GM19438 (cell line): ENCODE data around the gene CTDP1.

ENCODE experiments used
- ATAC-seq: cut with Tn5 transposase; IDR thresholded peaks from one replicate; pipeline ENCODE4 v1.9.1; 2021; ENCODE audit warnings: low read depth; ENCODE audit not compliant: unreplicated experiment

The CTDP1 gene, protein sequence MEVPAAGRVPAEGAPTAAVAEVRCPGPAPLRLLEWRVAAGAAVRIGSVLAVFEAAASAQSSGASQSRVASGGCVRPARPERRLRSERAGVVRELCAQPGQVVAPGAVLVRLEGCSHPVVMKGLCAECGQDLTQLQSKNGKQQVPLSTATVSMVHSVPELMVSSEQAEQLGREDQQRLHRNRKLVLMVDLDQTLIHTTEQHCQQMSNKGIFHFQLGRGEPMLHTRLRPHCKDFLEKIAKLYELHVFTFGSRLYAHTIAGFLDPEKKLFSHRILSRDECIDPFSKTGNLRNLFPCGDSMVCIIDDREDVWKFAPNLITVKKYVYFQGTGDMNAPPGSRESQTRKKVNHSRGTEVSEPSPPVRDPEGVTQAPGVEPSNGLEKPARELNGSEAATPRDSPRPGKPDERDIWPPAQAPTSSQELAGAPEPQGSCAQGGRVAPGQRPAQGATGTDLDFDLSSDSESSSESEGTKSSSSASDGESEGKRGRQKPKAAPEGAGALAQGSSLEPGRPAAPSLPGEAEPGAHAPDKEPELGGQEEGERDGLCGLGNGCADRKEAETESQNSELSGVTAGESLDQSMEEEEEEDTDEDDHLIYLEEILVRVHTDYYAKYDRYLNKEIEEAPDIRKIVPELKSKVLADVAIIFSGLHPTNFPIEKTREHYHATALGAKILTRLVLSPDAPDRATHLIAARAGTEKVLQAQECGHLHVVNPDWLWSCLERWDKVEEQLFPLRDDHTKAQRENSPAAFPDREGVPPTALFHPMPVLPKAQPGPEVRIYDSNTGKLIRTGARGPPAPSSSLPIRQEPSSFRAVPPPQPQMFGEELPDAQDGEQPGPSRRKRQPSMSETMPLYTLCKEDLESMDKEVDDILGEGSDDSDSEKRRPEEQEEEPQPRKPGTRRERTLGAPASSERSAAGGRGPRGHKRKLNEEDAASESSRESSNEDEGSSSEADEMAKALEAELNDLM

DNA sequence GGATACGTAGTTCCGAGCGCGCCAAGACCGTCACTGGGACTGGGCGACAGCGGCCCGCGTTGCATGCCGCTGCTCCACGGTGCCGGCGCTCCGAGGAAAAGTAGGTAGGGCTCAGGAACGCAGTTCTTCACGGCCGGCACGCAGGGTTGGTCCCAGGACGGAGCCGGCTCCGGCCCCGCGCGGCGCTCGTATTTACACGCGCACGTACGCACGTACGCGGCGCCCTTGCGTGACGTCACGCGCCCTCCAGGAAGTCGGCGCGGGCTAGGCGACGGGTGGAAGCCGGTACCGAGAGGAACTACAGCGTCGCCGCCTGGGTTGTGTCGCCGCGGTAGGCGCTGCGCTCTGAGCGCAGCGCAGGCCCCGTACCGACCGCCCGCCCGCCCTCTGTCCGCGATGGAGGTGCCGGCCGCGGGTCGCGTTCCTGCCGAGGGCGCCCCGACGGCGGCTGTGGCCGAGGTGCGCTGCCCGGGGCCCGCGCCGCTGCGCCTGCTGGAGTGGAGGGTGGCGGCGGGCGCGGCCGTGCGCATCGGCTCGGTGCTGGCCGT is at the start of gene CTDP1:
CTDP1 (plus strand) TSS at position 252 of the 548 bp plus-strand sequence; CDS start at position 397, 145 bp downstream.
- ATAC-seq: peak; percentile 63

DNA sequence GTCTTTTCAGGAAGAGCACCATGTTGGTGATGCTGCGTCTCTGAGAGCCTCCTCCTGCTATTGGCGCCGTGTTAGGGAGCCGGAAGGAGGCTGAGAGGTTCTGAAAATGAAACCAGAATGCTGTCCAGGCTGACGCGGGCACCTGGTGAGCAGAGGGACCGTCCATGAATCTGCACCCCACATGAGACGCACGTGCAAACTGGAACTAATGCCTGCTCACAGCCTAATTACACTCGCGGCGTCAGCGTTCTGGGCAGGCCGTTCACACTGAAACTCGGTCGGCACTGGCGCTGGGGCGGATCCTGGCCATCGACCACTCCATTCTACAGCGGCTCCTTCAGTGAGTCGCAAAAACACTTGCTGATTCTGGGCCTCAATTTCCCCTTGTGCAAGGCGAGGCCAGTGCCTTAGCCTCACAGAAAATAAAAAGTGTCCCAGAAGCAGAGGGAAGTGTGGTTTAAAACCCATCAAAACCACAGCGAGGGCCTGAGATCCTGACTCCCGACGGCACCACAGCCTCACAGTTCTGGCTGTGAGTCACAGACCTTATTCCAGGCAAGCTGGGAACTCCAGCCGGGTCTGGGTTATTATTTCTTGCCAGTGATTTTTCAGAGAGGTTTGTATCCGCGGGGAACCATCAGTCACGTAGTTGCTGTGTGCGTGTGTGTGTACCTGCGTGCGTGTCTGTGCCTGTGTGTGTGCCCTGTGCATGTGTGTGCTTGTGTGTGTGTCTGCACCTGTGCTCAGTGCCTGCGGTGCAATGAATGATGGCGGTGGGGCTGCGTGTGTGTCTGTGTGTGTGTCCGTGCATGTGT is 49.1 kb upstream of the CTDP1 start:
- no peak for ATAC-seq

DNA sequence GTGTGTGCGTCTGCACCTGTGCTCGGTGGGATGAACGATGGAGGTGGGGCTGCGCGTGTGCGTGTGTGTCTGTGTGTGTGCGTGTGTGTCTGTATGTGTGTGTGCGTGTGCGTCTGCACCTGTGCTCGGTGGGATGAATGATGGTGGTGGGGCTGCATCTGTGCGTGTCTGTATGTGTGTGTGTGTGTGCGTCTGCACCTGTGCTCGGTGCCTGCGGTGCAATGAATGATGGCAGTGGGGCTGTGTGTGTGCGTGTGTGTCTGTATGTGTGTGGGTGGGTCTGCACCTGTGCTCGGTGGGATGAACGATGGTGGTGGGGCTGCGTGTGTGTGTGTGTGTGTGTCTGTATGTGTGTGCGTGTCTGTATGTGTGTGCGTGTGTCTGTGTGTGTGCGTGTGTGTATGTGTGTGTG is 48.5 kb upstream of the CTDP1 start:
- no peak for ATAC-seq

DNA sequence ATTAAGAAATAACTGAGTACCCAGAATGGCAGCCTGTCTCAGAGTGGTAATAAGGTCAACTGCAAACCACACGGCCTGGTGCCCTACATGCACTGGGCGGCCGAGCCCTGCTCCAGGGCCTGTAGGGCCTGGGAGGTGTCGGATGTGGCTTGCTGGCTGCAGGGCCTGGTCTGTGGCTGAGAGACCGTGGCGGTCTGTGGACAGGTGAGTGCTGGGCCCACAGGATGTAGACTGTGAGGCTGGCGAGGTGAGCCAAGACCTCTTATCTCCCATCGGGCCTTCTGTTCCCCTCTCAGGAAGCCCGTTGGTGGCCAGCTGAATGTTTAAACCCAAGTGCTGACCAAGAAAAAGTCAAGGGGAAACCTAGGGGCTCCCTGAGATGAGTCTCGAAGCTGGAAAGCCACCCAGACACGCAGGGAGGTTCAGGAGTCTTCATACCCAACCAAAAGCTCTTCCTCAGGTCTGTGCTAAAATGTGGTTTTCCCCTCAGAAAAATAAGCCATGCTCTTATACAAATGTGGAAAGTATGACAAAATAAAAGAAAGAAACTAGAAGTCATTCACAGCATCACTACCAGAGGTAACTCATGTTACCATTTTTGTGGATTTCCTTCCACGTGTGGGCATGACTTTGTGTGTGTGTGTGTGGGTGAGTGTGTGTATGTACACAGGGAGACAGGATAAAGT is 47.7 kb upstream of the CTDP1 start:
- ATAC-seq: no peak

DNA sequence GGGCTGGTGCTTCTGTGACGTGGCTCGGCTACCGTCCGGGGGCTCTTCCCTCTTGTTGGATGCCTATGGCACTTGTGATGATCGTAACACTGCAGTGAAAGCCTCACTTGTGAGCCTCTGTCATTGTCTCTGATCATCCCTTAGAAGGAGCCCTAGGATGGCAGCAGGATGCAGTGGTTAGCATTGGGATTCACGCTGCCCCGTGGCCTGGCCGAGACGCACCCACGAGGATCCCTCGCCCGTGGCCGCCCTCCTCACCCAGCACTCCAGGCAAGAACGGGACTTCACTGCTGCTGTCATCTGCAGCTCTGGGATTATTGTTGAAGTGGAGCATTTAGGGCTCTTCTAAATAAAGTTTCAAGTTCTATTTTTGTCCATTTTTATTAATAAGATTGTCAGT is 46.8 kb upstream of the CTDP1 start:
- no peak for ATAC-seq

DNA sequence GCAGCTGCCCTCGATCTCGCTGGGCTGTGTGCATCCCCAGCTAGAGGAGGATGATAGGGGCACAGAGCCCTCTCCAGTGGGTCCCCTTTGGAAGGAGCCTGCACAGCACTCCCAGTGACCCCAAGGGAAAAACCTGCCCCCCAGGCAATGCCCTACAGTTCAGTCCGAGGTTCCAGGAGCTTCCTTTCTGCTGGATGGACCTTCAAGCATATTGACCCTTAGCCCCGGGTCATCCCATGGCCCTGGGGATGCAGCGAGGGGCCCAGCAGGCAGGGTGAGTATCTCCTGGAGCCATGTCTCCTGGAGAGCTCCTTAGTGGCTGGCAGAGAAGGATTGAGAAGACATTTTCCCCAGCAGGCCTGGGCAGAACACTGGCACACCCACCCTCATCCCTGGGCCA is 45.4 kb upstream of the CTDP1 start:
- ATAC-seq: no peak

- ATAC-seq: no peak
Observed at GRCh38 chr18:79634593-79635426, 44.8 kb upstream of the CTDP1 start.

DNA sequence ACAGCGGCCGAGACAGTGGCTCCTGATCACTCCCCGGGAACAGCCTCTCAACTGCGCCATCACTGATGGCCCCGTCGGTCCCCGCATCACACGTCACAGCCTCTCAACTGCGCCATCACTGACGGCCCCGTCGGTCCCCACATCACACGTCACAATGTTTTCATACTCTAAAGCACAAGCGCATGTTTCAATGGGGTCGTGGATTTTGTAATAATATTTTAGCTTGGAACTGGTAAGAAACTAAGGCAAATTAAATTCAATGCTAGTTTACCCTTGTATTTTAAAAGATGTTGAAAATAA is 44.2 kb upstream of the CTDP1 start:
- no peak for ATAC-seq

DNA sequence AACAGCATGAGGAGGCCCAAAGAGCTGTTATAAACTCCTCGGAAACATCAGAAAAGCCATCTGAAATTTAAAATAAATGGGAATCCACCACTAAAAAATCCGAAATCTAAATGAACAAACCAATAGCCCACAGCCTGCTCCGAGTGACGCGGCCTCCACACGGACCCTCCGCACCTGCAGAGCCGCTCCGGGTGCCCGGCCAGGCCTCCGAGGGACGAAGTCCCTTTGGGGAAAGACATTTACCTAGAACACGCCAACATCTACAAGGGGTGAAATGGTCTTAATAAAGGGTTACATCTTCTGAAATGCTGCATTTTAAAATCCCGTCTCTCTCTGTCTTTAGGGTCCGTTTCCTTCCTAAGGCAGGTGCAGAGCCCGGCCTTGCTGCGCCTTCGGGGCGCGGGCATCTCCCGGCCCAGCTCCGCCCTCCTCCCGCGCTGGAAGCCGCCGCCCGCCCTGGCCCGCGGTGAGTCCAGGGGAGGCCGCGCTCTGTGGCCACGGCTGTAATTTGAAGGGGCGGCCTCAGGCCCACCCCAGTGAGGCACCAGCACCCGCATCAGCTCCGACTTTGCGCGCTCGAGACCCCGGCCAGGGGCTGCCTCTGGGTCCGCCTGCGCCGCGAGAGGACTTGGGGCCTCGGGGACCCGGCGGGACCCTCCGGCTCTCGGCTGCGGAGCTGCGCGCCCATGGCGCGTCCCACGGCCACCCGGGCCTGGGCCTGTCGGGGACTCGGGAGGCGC is 42.3 kb upstream of the CTDP1 start:
- ATAC-seq: no peak

- ATAC-seq: no peak
Observed at GRCh38 chr18:79637921-79638909, 41.4 kb upstream of the CTDP1 start.

DNA sequence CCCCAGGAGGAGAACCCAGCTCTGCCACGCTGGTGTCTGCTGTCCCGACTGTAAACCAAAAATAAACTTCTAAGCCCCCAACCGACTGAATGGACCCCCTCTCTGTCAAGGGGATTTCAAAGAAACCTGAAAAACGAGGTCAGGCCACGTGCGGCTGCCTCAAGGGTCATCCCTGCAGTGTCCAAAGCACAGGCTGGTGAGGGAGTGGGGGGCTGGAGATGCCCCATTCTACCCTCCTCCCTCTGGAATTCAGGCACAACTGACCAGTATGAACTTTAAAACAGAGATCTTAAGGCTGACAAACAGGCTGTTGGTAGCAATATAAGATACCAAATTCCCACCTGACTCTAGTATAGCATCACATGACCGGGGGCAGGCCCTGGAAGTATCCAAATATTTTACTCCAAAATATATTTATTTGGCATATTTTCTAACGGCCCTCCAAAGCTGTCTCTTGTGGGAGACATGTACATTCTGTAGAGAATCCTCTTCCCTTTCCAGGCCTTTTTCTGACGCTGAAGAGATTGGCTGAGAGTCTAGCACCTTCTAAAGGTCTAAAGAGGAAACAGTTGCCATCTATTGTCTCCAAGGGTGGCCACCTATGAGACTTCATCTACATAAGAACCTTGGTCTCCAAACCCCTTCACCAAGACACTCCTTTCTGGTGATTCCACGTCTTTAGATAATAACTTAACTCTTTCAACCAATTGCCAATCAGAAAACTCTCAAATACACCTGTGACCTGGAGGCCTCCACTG is 40.4 kb upstream of the CTDP1 start:
- no peak for ATAC-seq

GRCh38 chr18:79640064-79640672 is 39.4 kb upstream of the CTDP1 start:
- ATAC-seq: no peak

GRCh38 chr18:79640875-79641274 is 38.7 kb upstream of the CTDP1 start:
- ATAC-seq: no peak

- ATAC-seq: no peak
Observed at GRCh38 chr18:79641722-79642497, 37.7 kb upstream of the CTDP1 start.

DNA sequence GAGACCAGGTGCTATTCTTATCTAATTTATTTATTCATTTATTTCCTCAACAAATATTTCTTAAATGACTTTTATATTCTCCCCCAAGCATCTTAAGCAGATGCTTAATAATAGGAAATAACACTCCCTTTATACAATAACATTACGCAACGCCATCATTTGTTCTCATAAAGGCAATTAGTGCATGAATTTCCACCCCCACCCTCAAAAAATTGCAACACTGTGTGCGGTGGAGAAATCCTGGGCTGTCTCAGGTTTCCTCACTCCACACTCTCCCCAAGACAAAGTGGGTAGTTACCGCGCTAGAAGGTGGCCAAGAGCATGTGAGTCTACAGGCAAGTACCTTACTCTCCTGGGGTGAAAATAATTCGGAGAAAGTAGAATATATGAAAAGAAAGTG is 37.0 kb upstream of the CTDP1 start:
- ATAC-seq: no peak
